ENCODE results near the gene SPRYD3. TPM values are rescaled to one million over a fixed set of nuclear protein-coding genes. Genes with fewer than 3 reads are reported as not detected.
"Not testable (repeated sequence)": the region's sequence is repeated elsewhere in the genome, so short reads cannot be mapped to it uniquely, and the experiment has no call there.

The SPRYD3 gene
- polyA plus RNA-seq, 1 donor, result 25.0 TPM

DNA sequence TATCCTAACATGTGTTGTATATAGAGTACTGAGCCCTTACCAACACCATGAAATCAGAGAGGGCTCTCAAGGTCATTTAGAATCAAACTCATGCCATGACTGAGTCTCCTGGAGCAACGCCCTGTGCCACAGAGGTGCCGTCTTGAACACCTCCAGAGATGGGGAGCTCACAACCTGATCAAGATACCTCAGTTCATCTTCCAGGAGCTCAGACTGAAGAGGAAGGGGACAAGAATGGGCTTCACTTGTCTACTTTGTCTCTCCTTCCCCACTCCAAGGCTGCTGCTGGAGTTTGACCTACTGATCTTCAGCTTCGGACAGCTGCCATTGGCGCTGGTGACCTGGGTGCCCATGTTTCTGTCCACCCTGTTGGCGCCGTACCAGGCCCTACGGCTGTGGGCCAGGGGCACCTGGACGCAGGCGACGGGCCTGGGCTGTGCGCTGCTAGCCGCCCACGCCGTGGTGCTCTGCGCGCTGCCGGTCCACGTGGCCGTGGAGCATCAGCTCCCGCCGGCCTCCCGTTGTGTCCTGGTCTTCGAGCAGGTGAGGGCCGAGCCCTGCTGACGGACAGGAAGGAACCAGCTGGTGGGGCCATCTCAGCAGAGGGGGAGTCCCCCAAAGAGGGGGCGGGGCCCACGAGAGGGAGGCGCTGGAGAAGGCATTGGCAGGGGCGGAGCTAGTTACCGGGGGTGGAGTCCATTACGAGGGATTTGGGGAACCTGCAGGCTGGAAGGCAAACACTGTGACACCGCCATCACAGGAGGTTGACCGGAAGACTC, 36.1 kb upstream of the SPRYD3 start:
- H3K36me3 ChIP-seq (ENCODE audit: control insufficient read depth, insufficient read depth, low read length), result peaks cover 24% of the 10 kb centered on the region
- no peaks in the 10 kb centered on the region for H3K9me3 ChIP-seq (ENCODE audit: control insufficient read depth, low read depth, low read length)
- peak overlapping the region; percentile 27 for H3K27ac ChIP-seq (ENCODE audit: low read length)
- DNase-seq, result no peak
- no peaks in the 10 kb centered on the region for H3K27me3 ChIP-seq (ENCODE audit: control insufficient read depth, insufficient read depth, low read length)
- H3K4me3 ChIP-seq (ENCODE audit: low read length), result no peak overlapping the region
- peaks cover 38% of the 10 kb centered on the region for H3K4me1 ChIP-seq (ENCODE audit: control insufficient read depth, insufficient read depth, low read length)
- WGBS (ENCODE audit: insufficient coverage, low lambda C conversion rate), result no CpG with 5 or more reads among the region's 33 CpGs

DNA sequence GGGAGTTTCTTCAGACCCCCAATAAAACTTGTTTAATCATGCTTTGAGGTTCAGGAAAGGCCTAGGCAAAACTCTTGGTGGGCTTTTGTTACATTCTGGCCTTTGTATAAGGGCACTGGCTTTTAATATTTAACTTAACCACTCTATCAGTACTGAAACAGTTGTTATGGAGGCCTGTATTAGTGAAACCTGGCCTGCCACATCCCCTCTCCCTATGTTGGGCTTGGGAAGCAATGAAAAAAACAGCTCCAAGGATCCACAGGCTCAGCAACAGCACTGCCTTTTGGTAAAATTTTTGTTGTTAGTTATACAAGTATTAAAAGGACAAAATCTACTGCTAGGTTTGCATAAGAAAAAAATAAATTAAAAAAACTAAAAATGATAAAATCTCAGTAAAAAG, 34.8 kb upstream of the SPRYD3 start:
- Histone ChIP-seq H3K4me3 (ENCODE audit: low read length) (no peak overlapping the region), H3K4me1 (ENCODE audit: control insufficient read depth, insufficient read depth, low read length) (peaks cover 36% of the 10 kb centered on the region), H3K36me3 (ENCODE audit: control insufficient read depth, insufficient read depth, low read length) (peaks cover 17% of the 10 kb centered on the region), H3K9me3 (ENCODE audit: control insufficient read depth, low read depth, low read length) (no peaks in the 10 kb centered on the region), H3K27me3 (ENCODE audit: control insufficient read depth, insufficient read depth, low read length) (no peaks in the 10 kb centered on the region), H3K27ac (ENCODE audit: low read length) (peak overlapping the region; percentile 40)
- peak in 1 of 2 donors; percentile 44 for DNase-seq

DNA sequence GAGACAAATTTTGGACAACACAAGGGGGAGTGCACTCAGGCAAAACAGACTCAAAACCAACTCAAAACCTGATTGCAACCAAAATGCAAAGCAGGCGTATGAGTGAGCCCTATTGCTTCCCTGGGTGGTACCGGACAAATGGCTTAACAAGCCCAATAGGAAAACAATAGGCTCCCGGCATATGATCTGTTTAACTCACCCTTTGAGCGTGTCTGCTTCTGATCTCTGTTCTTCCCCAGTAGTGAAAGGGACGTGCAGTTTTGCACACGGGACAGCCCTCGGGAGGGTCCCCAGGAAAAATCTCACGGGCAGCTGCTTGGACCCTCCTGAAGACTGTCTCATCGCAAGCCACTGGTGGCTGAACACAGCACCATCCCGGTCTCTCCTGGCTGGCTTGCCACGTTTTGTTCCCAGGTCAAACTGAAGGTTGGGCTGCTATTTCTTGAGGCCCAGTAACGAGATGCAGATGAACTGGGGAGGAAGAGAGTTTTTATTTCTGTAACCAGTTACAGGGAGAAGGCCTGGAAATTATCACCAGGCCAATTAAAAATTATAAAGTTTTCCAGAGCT, 34.0 kb upstream of the SPRYD3 start:
- WGBS (ENCODE audit: insufficient coverage, low lambda C conversion rate), result 23% methylated on average over 3 of the region's 12 CpGs
- Histone ChIP-seq H3K4me1 (ENCODE audit: control insufficient read depth, insufficient read depth, low read length) (peaks cover 29% of the 10 kb centered on the region), H3K27me3 (ENCODE audit: control insufficient read depth, insufficient read depth, low read length) (no peaks in the 10 kb centered on the region), H3K36me3 (ENCODE audit: control insufficient read depth, insufficient read depth, low read length) (peaks cover 16% of the 10 kb centered on the region), H3K9me3 (ENCODE audit: control insufficient read depth, low read depth, low read length) (no peaks in the 10 kb centered on the region), H3K4me3 (ENCODE audit: low read length) (peak overlapping the region; percentile 31), H3K27ac (ENCODE audit: low read length) (peak overlapping the region; percentile 85)
- DNase-seq, result peak in 1 of 2 donors; percentile 63

- Histone ChIP-seq H3K4me1 (ENCODE audit: control insufficient read depth, insufficient read depth, low read length) (peaks cover 23% of the 10 kb centered on the region), H3K27ac (ENCODE audit: low read length) (peak overlapping the region; percentile 85), H3K36me3 (ENCODE audit: control insufficient read depth, insufficient read depth, low read length) (peaks cover 14% of the 10 kb centered on the region)
- not testable (repeated sequence) for H3K27me3 ChIP-seq (ENCODE audit: control insufficient read depth, insufficient read depth, low read length); H3K9me3 ChIP-seq (ENCODE audit: control insufficient read depth, low read depth, low read length); H3K4me3 ChIP-seq (ENCODE audit: low read length)
- DNase-seq, result peak in 1 of 2 donors; percentile 16
- 45% methylated on average over 2 of the region's 7 CpGs for WGBS (ENCODE audit: insufficient coverage, low lambda C conversion rate)
Measured at GRCh38 chr12:53112431-53112830, 33.2 kb upstream of the SPRYD3 start.

DNA sequence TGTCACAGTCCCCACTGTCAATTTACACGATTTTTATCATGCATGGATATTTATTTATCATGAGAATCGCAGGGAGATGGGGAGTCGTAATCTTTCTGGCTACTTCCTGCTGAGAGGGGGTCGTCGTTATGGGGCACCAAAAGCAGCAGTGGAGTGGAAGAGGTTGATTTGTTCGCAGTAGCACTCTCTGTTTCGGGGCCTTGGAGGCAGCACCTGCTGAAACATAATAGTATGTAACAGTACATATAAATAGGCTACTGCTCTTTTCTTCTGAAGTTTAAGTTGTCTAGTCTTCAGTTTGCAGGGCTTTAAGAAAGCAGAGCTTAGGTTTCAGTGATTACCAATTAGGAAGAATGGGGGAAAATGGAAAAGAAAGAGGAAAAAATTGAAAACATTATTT, 27.9 kb upstream of the SPRYD3 start:
- Histone ChIP-seq H3K4me1 (ENCODE audit: control insufficient read depth, insufficient read depth, low read length) (peaks cover 38% of the 10 kb centered on the region), H3K36me3 (ENCODE audit: control insufficient read depth, insufficient read depth, low read length) (peaks cover 2% of the 10 kb centered on the region), H3K27ac (ENCODE audit: low read length) (no peak overlapping the region), H3K27me3 (ENCODE audit: control insufficient read depth, insufficient read depth, low read length) (no peaks in the 10 kb centered on the region), H3K9me3 (ENCODE audit: control insufficient read depth, low read depth, low read length) (no peaks in the 10 kb centered on the region), H3K4me3 (ENCODE audit: low read length) (no peak overlapping the region)
- no CpG with 5 or more reads among the region's 7 CpGs for WGBS (ENCODE audit: insufficient coverage, low lambda C conversion rate)
- no peak for DNase-seq

- no peak overlapping the region for H3K27ac ChIP-seq (ENCODE audit: low read length)
- no peaks in the 10 kb centered on the region for H3K27me3 ChIP-seq (ENCODE audit: control insufficient read depth, insufficient read depth, low read length)
- peaks cover 2% of the 10 kb centered on the region for H3K36me3 ChIP-seq (ENCODE audit: control insufficient read depth, insufficient read depth, low read length)
- DNase-seq, result no peak
- peak overlapping the region; percentile 45 for H3K4me3 ChIP-seq (ENCODE audit: low read length)
- no peaks in the 10 kb centered on the region for H3K9me3 ChIP-seq (ENCODE audit: control insufficient read depth, low read depth, low read length)
- peaks cover 42% of the 10 kb centered on the region for H3K4me1 ChIP-seq (ENCODE audit: control insufficient read depth, insufficient read depth, low read length)
- WGBS (ENCODE audit: insufficient coverage, low lambda C conversion rate), result no CpG with 5 or more reads among the region's 7 CpGs
Measured at GRCh38 chr12:53105712-53106439, 26.7 kb upstream of the SPRYD3 start.

GRCh38 chr12:53105256-53105655, 26.1 kb upstream of the SPRYD3 start:
- Histone ChIP-seq H3K36me3 (ENCODE audit: control insufficient read depth, insufficient read depth, low read length) (peaks cover 2% of the 10 kb centered on the region), H3K9me3 (ENCODE audit: control insufficient read depth, low read depth, low read length) (no peaks in the 10 kb centered on the region), H3K4me3 (ENCODE audit: low read length) (peak overlapping the region; percentile 45), H3K4me1 (ENCODE audit: control insufficient read depth, insufficient read depth, low read length) (peaks cover 42% of the 10 kb centered on the region), H3K27ac (ENCODE audit: low read length) (peak overlapping the region; percentile 91), H3K27me3 (ENCODE audit: control insufficient read depth, insufficient read depth, low read length) (no peaks in the 10 kb centered on the region)
- WGBS (ENCODE audit: insufficient coverage, low lambda C conversion rate), result 92% methylated on average over 2 of the region's 8 CpGs
- no peak for DNase-seq

- no CpG with 5 or more reads among the region's 3 CpGs for WGBS (ENCODE audit: insufficient coverage, low lambda C conversion rate)
- peak overlapping the region; percentile 91 for H3K27ac ChIP-seq (ENCODE audit: low read length)
- peak overlapping the region; percentile 45 for H3K4me3 ChIP-seq (ENCODE audit: low read length)
- H3K36me3 ChIP-seq (ENCODE audit: control insufficient read depth, insufficient read depth, low read length), result no peaks in the 10 kb centered on the region
- H3K4me1 ChIP-seq (ENCODE audit: control insufficient read depth, insufficient read depth, low read length), result peaks cover 48% of the 10 kb centered on the region
- H3K27me3 ChIP-seq (ENCODE audit: control insufficient read depth, insufficient read depth, low read length), result no peaks in the 10 kb centered on the region
- peak in 1 of 2 donors; percentile 55 for DNase-seq
- no peaks in the 10 kb centered on the region for H3K9me3 ChIP-seq (ENCODE audit: control insufficient read depth, low read depth, low read length)
Measured at GRCh38 chr12:53103860-53104305, 24.7 kb upstream of the SPRYD3 start.

DNA sequence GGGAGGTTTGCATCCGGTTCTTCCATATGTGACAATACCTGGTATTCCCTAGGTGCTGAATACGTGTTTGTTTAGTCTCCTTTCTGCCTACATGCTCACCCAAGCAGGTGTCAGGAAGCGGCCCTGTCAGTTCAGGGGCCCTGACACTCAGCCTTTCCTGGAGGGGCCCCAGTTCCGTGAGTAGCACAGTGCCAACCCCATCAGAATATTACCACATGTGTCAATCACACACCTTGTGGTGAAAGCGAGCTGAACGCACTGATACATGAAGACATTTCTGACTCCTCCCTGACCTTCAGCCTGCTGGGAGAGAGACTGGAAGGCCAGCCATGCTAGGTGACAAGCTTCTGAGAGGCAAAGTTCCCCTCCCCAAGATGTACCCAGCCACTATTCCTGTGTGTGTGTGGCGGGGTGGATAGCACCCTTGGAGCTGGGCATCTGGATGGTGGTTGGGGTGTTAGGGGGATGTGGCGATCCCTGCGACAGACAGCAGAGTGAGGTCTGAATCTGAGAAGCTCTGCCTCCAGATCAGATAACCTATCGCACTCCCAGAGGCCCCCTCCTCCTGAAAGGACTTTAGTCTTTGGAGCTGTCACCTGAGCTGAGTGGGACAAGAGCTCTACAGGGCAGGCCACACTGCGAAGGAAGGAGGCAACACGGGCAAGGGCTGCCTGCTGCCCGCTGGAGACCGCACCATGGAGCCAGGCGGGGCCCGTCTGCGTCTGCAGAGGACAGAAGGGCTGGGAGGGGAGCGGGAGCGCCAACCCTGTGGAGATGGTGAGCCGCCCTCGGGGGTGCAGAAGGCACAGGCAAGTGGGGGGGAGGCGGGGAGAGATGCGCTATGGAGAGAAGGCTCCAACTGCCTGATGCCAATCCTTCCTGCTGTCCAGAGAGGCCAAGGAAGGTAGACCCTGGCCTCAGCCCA, 24.0 kb upstream of the SPRYD3 start, which contains the start of gene SOAT2:
Gene SOAT2 (plus strand): TSS at position 604 of the 925 bp plus-strand sequence. CDS start 92 bp downstream, at position 696.
- Histone ChIP-seq H3K27me3 (ENCODE audit: control insufficient read depth, insufficient read depth, low read length) (no peaks in the 10 kb centered on the region), H3K4me3 (ENCODE audit: low read length) (peak within 1 kb of the TSS; percentile 45), H3K36me3 (ENCODE audit: control insufficient read depth, insufficient read depth, low read length) (no peaks in the 10 kb centered on the region), H3K27ac (ENCODE audit: low read length) (peak within 1 kb of the TSS; percentile 91), H3K9me3 (ENCODE audit: control insufficient read depth, low read depth, low read length) (no peaks in the 10 kb centered on the region), H3K4me1 (ENCODE audit: control insufficient read depth, insufficient read depth, low read length) (peaks cover 55% of the 10 kb centered on the region)
- DNase-seq, result peak; percentile 85 to 96
- 23% methylated on average over 5 of the region's 23 CpGs for WGBS (ENCODE audit: insufficient coverage, low lambda C conversion rate)

Measured in large intestine (tissue), 3 donors.